Activated T-helper 1 cell treated with anti-CD3 and anti-CD28 coated beads, Interleukin-12 subunit alpha, Interleukin-12 subunit beta, Interleukin-2, Interleukin-4 antibody, amounts not matched to agents 30 ng/mL and 10 ng/mL and 1 ng/mL, durations not matched to agents 14 hours and 24 hours and 36 hours (primary cell): Measurements from ENCODE around the gene NUP50. TPM values are rescaled to one million over a fixed set of nuclear protein-coding genes. Genes with fewer than 3 reads are reported as not detected.

Source experiments
- DNase-seq: peaks from one replicate; pipeline ENCODE4 v3.0.0; 2021; ENCODE audit warnings: low spot score
- H3K27ac Mint-ChIP-seq: one replicate; pipeline ENCODE4 v1.8.0; 2021; ENCODE audit warnings: mild to moderate bottlenecking, mixed read lengths
- H3K27me3 Mint-ChIP-seq: one replicate; pipeline ENCODE4 v1.8.0; 2022; ENCODE audit warnings: mild to moderate bottlenecking, moderate library complexity, mixed read lengths; ENCODE audit not compliant: insufficient read depth
- H3K36me3 Mint-ChIP-seq: one replicate; pipeline ENCODE4 v1.8.0; 2021; ENCODE audit warnings: low read depth, mixed read lengths
- H3K4me1 Mint-ChIP-seq: one replicate; pipeline ENCODE4 v1.8.0; 2021; ENCODE audit warnings: low read depth, mixed read lengths
- H3K4me3 Mint-ChIP-seq: one replicate; pipeline ENCODE4 v1.8.0; 2021; ENCODE audit warnings: mild to moderate bottlenecking, moderate library complexity, mixed read lengths
- H3K9me3 Mint-ChIP-seq: one replicate; pipeline ENCODE4 v1.8.0; 2021; ENCODE audit warnings: mixed read lengths
- intact Hi-C: fragments of 100-400 bp; cut with micrococcal nuclease; formaldehyde crosslinking; loops from one replicate; pipeline ENCODE4 v1.15.1; 2024
- total RNA-seq: library from RNA; stranded (reverse); gene quantifications from 2 replicates; pipeline ENCODE4 v1.2.3, GENCODE V29; 2022

NUP50 gene
- total RNA-seq, 1 donor from 2014 or later, result 164 TPM

- no peak for DNase-seq
- Mint-ChIP-seq H3K27ac (no peak overlapping the region), H3K4me3 (no peak overlapping the region), H3K9me3 (no peaks in the 10 kb centered on the region), H3K27me3 (no peaks in the 10 kb centered on the region), H3K4me1 (peaks cover 8% of the 10 kb centered on the region), H3K36me3 (peaks cover 5% of the 10 kb centered on the region)
- intact Hi-C loops, result no loop called here
Measured at GRCh38 chr22:45237065-45237990, 73.6 kb downstream of the NUP50 start.

Other genes with a start within 250 kb of the NUP50 start
- 0.21 TPM in 1 of 2 replicates, not detected in the other for gene PHF21B, start 153.9 kb upstream of the NUP50 start, total RNA-seq
- 45.5 and 48.7 TPM in 2 replicates for gene KIAA0930, start 77.0 kb downstream of the NUP50 start, total RNA-seq
- not detected in 2 replicates for gene UPK3A, start 121.0 kb downstream of the NUP50 start, total RNA-seq
- 30.7 and 38.6 TPM in 2 replicates for gene FAM118A, start 146.0 kb downstream of the NUP50 start, total RNA-seq
- gene SMC1B, start 249.7 kb downstream of the NUP50 start, total RNA-seq, result 0.44 and 0.83 TPM in 2 replicates
- 10.6 and 12.6 TPM in 2 replicates for gene RIBC2, start 249.8 kb downstream of the NUP50 start, total RNA-seq